T-helper 9 cell (primary cell): ENCODE data around the gene MEIS1.
"Not testable (repeated sequence)": the region's sequence is repeated elsewhere in the genome, so short reads cannot be mapped to it uniquely, and the experiment has no call there.

Source experiments
- DNase-seq: peaks from one replicate; pipeline ENCODE4 v3.0.0-alpha.2; 2020
- total RNA-seq, 2 donors: gene quantifications; one replicate each; lab custom pipeline; 2026; lab: John Stamatoyannopoulos, UW

MEIS1 gene
- total RNA-seq = 0 reads per million in 2 donors

GRCh38 chr2:66434679-66435548 is at the start of gene MEIS1:
Gene MEIS1, plus strand, starts transcription at chr2:66435125. Its CDS starts 732 bp downstream, at chr2:66435857.
- DNase-seq = no peak

- no peak for DNase-seq
Observed at GRCh38 chr2:66387016-66387753, 47.7 kb upstream of the MEIS1 start.

DNA sequence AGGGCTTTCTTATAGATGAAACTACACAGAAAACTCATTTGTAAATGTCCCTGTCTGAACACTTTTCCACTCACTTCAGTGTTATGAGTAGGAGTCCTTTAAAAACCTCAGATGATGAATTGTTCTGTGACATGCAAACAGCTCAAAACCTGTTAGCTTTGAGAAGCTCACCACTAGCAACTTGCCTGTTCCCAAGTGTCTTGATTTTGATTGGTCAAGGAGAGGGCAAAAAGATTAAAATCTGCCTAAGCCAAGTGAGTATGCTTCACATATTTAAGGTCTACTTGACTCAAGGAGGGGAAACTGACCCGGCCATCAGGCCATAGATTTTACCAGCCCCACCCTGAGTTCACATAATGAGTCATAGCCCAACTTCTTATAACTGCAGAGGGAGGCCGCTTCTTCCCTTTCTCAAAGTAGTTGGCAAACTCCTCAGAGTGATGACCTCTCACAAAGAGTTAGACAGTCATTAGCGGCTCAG is 45.2 kb upstream of the MEIS1 start:
- no peak for DNase-seq

GRCh38 chr2:66390152-66390551 is 44.8 kb upstream of the MEIS1 start:
- no peak for DNase-seq

DNA sequence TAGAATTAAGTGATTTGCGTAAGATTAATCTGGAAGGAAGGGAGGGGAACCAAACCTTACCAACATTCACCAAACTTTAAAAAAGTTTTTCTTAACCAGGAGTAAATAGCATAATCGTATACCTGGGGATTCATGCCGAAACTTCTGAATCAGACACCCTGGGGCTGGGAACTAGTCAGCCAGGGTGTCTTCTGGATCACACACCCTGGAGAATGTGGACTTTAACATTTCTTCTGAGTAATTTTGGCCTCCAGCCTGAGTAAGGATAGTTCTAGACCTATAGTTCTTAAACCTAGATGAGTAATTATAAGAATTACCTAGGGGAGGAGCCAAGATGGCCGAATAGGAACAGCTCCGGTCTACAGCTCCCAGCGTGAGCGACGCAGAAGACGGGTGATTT is 44.1 kb upstream of the MEIS1 start:
- DNase-seq = no peak

DNA sequence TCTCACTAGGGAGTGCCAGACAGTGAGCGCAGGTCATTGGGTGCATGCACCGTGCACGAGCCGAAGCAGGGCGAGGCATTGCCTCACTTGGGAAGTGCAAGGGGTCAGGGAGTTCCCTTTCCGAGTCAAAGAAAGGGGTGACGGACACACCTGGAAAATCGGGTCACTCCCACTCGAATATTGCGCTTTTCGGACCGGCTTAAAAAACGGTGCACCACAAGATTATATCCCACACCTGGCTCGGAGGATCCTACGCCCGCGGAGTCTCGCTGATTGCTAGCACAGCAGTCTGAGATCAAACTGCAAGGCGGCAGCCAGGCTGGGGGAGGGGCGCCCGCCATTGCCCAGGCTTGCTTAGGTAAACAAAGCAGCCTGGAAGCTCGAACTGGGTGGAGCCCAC is 43.7 kb upstream of the MEIS1 start:
- DNase-seq = not testable (repeated sequence)

GRCh38 chr2:66405473-66405872 is 29.5 kb upstream of the MEIS1 start:
- no peak for DNase-seq

- no peak for DNase-seq
Observed at GRCh38 chr2:66408905-66409304, 26.0 kb upstream of the MEIS1 start.

DNA sequence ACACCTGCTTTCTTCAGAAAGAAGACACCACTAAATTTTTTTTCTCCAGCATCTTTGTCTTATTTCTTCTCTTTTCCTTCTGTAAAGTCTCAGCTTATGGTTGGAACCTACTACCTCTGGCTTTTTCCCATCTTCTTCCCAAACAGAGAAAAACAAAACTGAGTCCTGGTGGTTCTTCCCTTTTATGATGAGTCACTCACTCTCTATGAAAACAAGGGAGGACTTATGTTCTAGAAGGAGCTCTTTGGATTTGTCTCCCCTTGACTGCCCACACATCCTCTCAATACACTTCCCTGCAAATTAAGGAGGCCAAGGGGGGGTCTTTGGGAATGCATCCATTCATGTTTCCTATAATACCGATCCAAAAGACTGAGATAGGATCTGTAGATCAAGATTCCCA is 22.1 kb upstream of the MEIS1 start:
- DNase-seq = no peak

GRCh38 chr2:66414896-66415295 is 20.0 kb upstream of the MEIS1 start:
- DNase-seq = no peak

GRCh38 chr2:66418381-66418780 is 16.5 kb upstream of the MEIS1 start:
- DNase-seq = no peak

GRCh38 chr2:66421612-66422011 is 13.3 kb upstream of the MEIS1 start:
- no peak for DNase-seq

DNA sequence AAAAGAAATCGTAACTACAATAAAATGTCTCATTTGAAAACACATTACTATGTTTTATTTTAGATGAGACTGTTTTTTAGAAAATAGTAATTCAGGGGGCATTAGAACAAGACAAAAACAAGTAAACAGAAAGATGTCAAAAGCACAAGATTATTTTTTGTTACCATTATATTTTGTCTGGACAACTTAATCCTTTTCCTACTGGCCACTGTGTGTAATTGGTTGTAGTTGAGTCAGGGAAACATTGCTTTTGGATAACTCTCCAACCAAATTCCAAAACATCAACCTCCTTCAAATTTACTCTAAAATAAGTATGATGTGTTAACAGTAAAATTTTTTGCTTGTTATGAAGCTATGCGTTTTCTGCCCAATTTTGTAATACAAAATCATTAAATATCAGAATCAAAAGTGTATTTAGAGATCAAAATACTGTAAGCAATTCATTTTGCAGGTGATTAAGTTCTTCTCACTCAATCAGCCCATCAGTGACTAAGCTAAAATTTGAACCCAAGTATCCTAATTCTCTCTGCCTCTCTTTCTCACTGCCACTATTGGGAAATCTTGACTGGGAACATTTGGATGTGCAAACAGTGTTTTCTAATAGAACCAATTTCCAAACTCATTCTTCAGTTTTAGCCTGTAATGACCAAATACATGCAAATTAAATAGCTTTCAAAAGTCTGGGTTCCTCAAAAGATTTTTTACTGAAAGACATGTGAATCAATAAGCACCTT is 11.4 kb upstream of the MEIS1 start:
- DNase-seq = no peak

- DNase-seq = no peak
Observed at GRCh38 chr2:66426244-66427111, 8.4 kb upstream of the MEIS1 start.

DNA sequence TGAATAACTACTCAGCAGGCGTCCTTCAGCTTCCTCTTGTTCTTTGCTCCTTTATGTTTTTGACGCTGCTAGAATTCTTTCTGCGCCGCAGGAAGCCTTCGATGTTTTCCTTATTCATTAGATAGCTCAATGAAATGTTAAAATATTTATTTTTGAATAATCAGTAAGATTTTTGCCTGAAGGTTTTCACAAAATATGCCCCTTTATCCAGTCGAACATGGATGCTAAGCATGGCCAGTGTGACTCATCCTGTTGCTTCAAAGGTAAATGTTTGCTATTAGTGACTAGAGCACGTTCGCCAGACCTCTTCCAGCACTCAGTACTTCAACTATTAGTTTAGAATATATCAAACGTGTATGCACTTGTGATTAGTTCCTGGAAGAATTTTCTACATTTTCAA is 7.6 kb upstream of the MEIS1 start:
- DNase-seq = no peak

DNA sequence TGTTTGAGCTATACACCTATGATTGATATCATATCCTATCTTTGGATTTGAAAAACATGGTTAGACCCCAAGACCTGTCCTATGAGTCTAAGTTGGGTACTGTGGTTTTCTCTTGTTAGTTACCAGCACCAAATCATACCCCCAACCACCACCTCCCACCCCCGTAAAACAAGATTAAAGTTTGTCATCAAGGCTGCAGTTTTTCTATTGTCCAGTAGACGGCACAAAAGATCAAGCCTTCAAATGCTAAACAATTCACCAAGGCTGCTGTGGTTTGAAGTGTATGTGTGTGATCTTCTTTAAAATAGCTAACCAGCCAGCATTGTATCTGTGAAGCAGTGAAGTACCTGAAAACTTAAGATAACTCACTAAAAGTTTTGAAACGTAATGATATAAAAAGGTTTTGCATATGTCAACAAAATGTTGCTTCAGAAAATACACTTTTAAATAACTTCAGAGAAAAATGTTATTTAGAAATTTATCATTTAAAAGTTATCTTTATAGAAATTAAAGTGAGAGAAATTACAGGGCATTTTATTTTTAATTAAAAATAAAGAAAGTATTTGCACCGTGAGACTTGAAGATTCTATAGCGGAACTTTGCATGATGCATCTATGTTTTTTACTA is 5.8 kb upstream of the MEIS1 start:
- no peak for DNase-seq

DNA sequence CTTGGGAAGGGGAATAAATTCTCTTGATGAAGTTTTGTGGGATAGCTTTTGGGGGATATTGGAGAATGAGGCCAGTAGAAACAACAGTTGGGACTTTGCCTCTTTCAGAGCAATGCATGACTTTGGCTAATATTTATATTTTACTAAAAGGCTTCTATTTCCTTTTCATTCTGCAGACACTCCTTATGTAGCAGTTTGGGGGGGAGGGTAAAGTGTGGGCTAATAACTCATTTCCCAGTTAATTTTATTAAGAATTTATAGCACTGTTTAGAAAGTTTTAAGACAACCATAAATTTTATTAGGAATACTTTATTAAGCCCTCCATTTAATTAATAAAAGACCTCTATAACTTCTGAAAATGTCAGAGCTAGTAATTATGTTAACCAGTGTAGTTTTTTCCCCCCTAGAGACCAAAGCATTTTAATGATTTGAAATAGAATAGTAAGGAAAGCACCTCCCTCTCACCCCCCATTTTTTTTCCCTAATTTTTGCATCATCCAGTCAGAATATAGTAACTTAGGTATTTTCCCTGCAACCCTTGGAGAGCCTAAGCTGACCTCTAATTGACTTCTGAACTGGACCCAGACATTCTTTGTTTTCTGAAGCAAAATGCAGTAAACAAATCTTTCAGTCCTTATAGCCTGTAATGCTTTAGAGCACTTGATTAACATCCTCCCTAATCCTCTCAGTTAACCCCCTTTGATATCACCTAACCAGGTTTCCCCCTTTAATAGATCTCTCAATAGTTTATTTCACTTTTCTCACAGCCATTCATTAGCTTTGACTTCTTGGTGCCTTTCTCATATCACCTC is 5.0 kb upstream of the MEIS1 start:
- no peak for DNase-seq

- no peak for DNase-seq
Observed at GRCh38 chr2:66430505-66431273, 4.2 kb upstream of the MEIS1 start.

DNA sequence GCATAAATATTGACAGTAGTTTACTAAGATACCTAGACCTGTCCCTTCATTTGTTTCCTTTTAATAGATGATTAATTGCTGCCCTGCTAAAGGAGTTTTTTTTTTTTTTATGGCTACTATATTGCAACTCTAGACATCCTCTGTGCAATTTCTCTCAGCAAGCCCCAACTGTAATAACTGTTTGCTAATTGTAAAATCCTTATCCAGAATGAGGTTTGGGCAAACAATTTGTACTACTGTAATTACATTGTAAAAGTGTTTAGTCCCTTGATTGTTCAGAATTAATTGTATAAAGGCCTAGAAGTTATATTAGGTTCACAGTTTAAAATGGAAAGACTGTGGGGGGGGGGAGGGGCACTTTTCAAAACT is 3.7 kb upstream of the MEIS1 start:
- DNase-seq = no peak
